Activated CD8-positive, alpha-beta T cell treated with anti-CD3 and anti-CD28 coated beads, Interleukin-2, amount 10 ng/mL, durations not matched to agents 7 days and 5 days (primary cell): ENCODE measurements around the gene ZBTB45. TPM values are rescaled to one million over a fixed set of nuclear protein-coding genes. Genes with fewer than 3 reads are reported as not detected.
"Not testable (repeated sequence)": the region's sequence is repeated elsewhere in the genome, so short reads cannot be mapped to it uniquely, and the experiment has no call there.

Experiments
- ATAC-seq: fragments of 150-1000 bp; cut with Tn5 transposase; one replicate; pipeline ENCODE4 v1.10.0; 2021; ENCODE audit warnings: moderate library complexity
- CTCF ChIA-PET: fragments of 350-600 bp; sonication (Branson Sonifier 250); formaldehyde crosslinking; loops from one replicate; lab custom pipeline; 2021; ENCODE audit warnings: antibody characterized with exemption; lab: Charles Lee
- POLR2A ChIA-PET: fragments of 350-600 bp; sonication (Branson Sonifier 250); formaldehyde crosslinking; loops from one replicate; lab custom pipeline; 2021; ENCODE audit warnings: antibody characterized with exemption; lab: Charles Lee
- DNase-seq: peaks from one replicate; pipeline ENCODE4 v3.0.0-alpha.2; 2020
- H3K27ac Mint-ChIP-seq: one replicate; pipeline ENCODE4 v1.8.0; 2021; ENCODE audit warnings: mild to moderate bottlenecking, mixed read lengths
- H3K27me3 Mint-ChIP-seq: one replicate; pipeline ENCODE4 v1.8.0; 2021; ENCODE audit warnings: low read depth, mixed read lengths
- H3K36me3 Mint-ChIP-seq: one replicate; pipeline ENCODE4 v1.8.0; 2021; ENCODE audit warnings: low read depth, mixed read lengths
- H3K4me1 Mint-ChIP-seq: one replicate; pipeline ENCODE4 v1.8.0; 2021; ENCODE audit warnings: low read depth, mixed read lengths
- H3K4me3 Mint-ChIP-seq: one replicate; pipeline ENCODE4 v1.8.0; 2021; ENCODE audit warnings: mild to moderate bottlenecking, mixed read lengths
- H3K9me3 Mint-ChIP-seq: one replicate; pipeline ENCODE4 v1.8.0; 2022; ENCODE audit warnings: mixed read lengths; ENCODE audit not compliant: insufficient read depth
- total RNA-seq, 2 experiments: library from RNA; stranded (reverse); gene quantifications; one replicate each; pipeline ENCODE4 v1.2.3, GENCODE V29; 2021

Gene ZBTB45
- total RNA-seq, 2 experiments from 2014 or later: 13.9 to 16.7 TPM

GRCh38 chr19:58547323-58548312 lies 28.0 kb upstream of the ZBTB45 start:
- Mint-ChIP-seq H3K36me3 (peaks cover 68% of the 10 kb centered on the region), H3K27ac (no peak overlapping the region), H3K4me3 (peak overlapping the region; percentile 12), H3K9me3 (no peaks in the 10 kb centered on the region), H3K27me3 (peaks cover 2% of the 10 kb centered on the region), H3K4me1 (peaks cover 39% of the 10 kb centered on the region)
- POLR2A ChIA-PET: interaction anchor here (0.6 to 1.5 kb wide), 4 partner anchors 11 to 28 kb away, joined by 3 to 5 read pairs (median 4); partner anchors contain the start of genes UBE2M and ZBTB45
- CTCF ChIA-PET: interaction anchor here (1.4 kb wide), 1 partner anchor 28 kb away, joined by 3 read pairs; the partner anchor contains the start of gene ZBTB45
- no peak for DNase-seq
- ATAC-seq: no peak

- ChIA-PET POLR2A (interaction anchor here (1.3 to 3.6 kb wide), 2 partner anchors 8 to 12 kb away, joined by 3 to 51 read pairs; partner anchors contain the start of genes CHMP2A and UBE2M), CTCF (interaction anchor here (3.0 to 4.4 kb wide), 2 partner anchors 25 to 35 kb away, joined by 11 to 39 read pairs; partner anchors contain the start of gene ZBTB45)
- H3K36me3 Mint-ChIP-seq: peaks cover 57% of the 10 kb centered on the region
Observed at GRCh38 chr19:58546019-58546530, 26.5 kb upstream of the ZBTB45 start.

GRCh38 chr19:58545286-58546018 lies 25.8 kb upstream of the ZBTB45 start:
- H3K27me3 Mint-ChIP-seq: peaks cover 12% of the 10 kb centered on the region
- ATAC-seq: no peak
- no peaks in the 10 kb centered on the region for H3K9me3 Mint-ChIP-seq
- no peak for DNase-seq
- peaks cover 54% of the 10 kb centered on the region for H3K36me3 Mint-ChIP-seq
- ChIA-PET POLR2A (interaction anchor here (0.7 to 3.6 kb wide), 9 partner anchors 9 to 158 kb away, joined by 3 to 51 read pairs (median 4); partner anchors contain the start of genes CHMP2A, RPS5, SLC27A5 and UBE2M), CTCF (interaction anchor here (0.9 to 4.4 kb wide), 3 partner anchors 25 to 36 kb away, joined by 3 to 39 read pairs (median 11); partner anchors contain the start of gene ZBTB45)
- peaks cover 36% of the 10 kb centered on the region for H3K4me1 Mint-ChIP-seq
- peak overlapping the region; percentile 97 for H3K4me3 Mint-ChIP-seq
- H3K27ac Mint-ChIP-seq: peak overlapping the region; percentile 84

More at GRCh38 chr19:58546019-58546530, 26.5 kb upstream of the ZBTB45 start:
- H3K27ac Mint-ChIP-seq: peak overlapping the region; percentile 84
- H3K4me3 Mint-ChIP-seq: peak overlapping the region; percentile 97
- no peaks in the 10 kb centered on the region for H3K9me3 Mint-ChIP-seq
- H3K4me1 Mint-ChIP-seq: peaks cover 36% of the 10 kb centered on the region
- DNase-seq (no peak), ATAC-seq (no peak)
- peaks cover 12% of the 10 kb centered on the region for H3K27me3 Mint-ChIP-seq

GRCh38 chr19:58544591-58545285 lies 25.1 kb upstream of the ZBTB45 start:
- CTCF ChIA-PET: interaction anchor here (0.9 to 4.4 kb wide), 6 partner anchors 24 to 36 kb away, joined by 3 to 39 read pairs (median 6); partner anchors contain the start of gene ZBTB45
- POLR2A ChIA-PET: interaction anchor here (0.7 to 3.6 kb wide), 13 partner anchors 9 to 197 kb away, joined by 3 to 51 read pairs (median 4); partner anchors contain the start of genes CHMP2A, RPS5, SLC27A5 and UBE2M
- peak overlapping the region; percentile 97 for H3K4me3 Mint-ChIP-seq

GRCh38 chr19:58543826-58544590 lies 24.4 kb upstream of the ZBTB45 start, which contains the start of gene TRIM28:
Gene TRIM28 (plus strand): TSS chr19:58544064. CDS start chr19:58544758, 694 bp downstream.
- peak; percentile 94 for ATAC-seq
- ChIA-PET CTCF (interaction anchor here (0.9 to 4.4 kb wide), 6 partner anchors 11 to 37 kb away, joined by 3 to 39 read pairs (median 6); partner anchors contain the start of genes CHMP2A and ZBTB45), POLR2A (interaction anchor here (0.7 to 3.6 kb wide), 13 partner anchors 10 to 196 kb away, joined by 3 to 51 read pairs (median 4); partner anchors contain the start of genes CHMP2A, RPS5 and ZBTB45)
- Mint-ChIP-seq H3K36me3 (peaks cover 41% of the 10 kb centered on the region), H3K27me3 (peaks cover 18% of the 10 kb centered on the region), H3K27ac (peak within 1 kb of the TSS; percentile 96), H3K9me3 (no peaks in the 10 kb centered on the region), H3K4me1 (peaks cover 35% of the 10 kb centered on the region), H3K4me3 (peak within 1 kb of the TSS; percentile 97)
- peak; percentile 100 for DNase-seq

More at GRCh38 chr19:58544591-58545285, 25.1 kb upstream of the ZBTB45 start:
- Mint-ChIP-seq H3K27me3 (peaks cover 12% of the 10 kb centered on the region), H3K4me1 (peaks cover 35% of the 10 kb centered on the region), H3K36me3 (peaks cover 48% of the 10 kb centered on the region), H3K9me3 (no peaks in the 10 kb centered on the region), H3K27ac (peak overlapping the region; percentile 96)
- DNase-seq: peak; percentile 77
- peak; percentile 41 for ATAC-seq

GRCh38 chr19:58542641-58543372 lies 23.2 kb upstream of the ZBTB45 start:
- ATAC-seq, H3K9me3 Mint-ChIP-seq, DNase-seq, H3K4me3 Mint-ChIP-seq: not testable (repeated sequence)
- Mint-ChIP-seq H3K27me3 (peaks cover 20% of the 10 kb centered on the region), H3K36me3 (peaks cover 31% of the 10 kb centered on the region), H3K4me1 (peaks cover 37% of the 10 kb centered on the region), H3K27ac (peak overlapping the region; percentile 15)
- ChIA-PET POLR2A (interaction anchor here (1.0 to 3.6 kb wide), 4 partner anchors 11 to 188 kb away, joined by 3 to 51 read pairs (median 18); partner anchors contain the start of genes CHMP2A and ZBTB45), CTCF (interaction anchor here (0.9 to 4.4 kb wide), 4 partner anchors 12 to 38 kb away, joined by 3 to 39 read pairs (median 8); partner anchors contain the start of genes CHMP2A and ZBTB45)

- peaks cover 19% of the 10 kb centered on the region for H3K4me1 Mint-ChIP-seq
- H3K9me3 Mint-ChIP-seq, ATAC-seq, POLR2A ChIA-PET, DNase-seq, H3K4me3 Mint-ChIP-seq, H3K36me3 Mint-ChIP-seq, H3K27ac Mint-ChIP-seq: not testable (repeated sequence)
- CTCF ChIA-PET: interaction anchor here (6.3 kb wide), 1 partner anchor 19 kb away, joined by 49 read pairs; the partner anchor contains the start of gene ZBTB45
- peaks cover 20% of the 10 kb centered on the region for H3K27me3 Mint-ChIP-seq
Observed at GRCh38 chr19:58539169-58539559, 19.6 kb upstream of the ZBTB45 start.

- peak; percentile 71 for DNase-seq
- ChIA-PET CTCF (interaction anchor here (6.3 kb wide), 1 partner anchor 19 kb away, joined by 49 read pairs; the partner anchor contains the start of gene ZBTB45), POLR2A (interaction anchor here (1.3 kb wide), 1 partner anchor 19 kb away, joined by 5 read pairs; the partner anchor contains the start of gene ZBTB45)
- peak; percentile 84 for ATAC-seq
- H3K36me3 Mint-ChIP-seq: no peaks in the 10 kb centered on the region
- H3K4me3 Mint-ChIP-seq: peak overlapping the region; percentile 68
- H3K9me3 Mint-ChIP-seq: no peaks in the 10 kb centered on the region
- peaks cover 14% of the 10 kb centered on the region for H3K4me1 Mint-ChIP-seq
- H3K27ac Mint-ChIP-seq: peak overlapping the region; percentile 67
- H3K27me3 Mint-ChIP-seq: peaks cover 20% of the 10 kb centered on the region
Observed at GRCh38 chr19:58538257-58539168, 18.9 kb upstream of the ZBTB45 start.
